Activated naive CD4-positive, alpha-beta T cell treated with anti-CD3 and anti-CD28 coated beads for 36 hours (primary cell): ENCODE measurements around the gene FBLIM1. TPM values are rescaled to one million over a fixed set of nuclear protein-coding genes. Genes with fewer than 3 reads are reported as not detected.
"Not testable (repeated sequence)": the region's sequence is repeated elsewhere in the genome, so short reads cannot be mapped to it uniquely, and the experiment has no call there.

Experiments
- CTCF ChIA-PET: fragments of 350-600 bp; sonication (Branson Sonifier 250); formaldehyde crosslinking; loops from one replicate; lab custom pipeline; 2021; ENCODE audit warnings: antibody characterized with exemption; lab: Charles Lee
- DNase-seq: peaks from one replicate; pipeline ENCODE4 v3.0.0-alpha.2; 2020
- H3K27ac Mint-ChIP-seq: one replicate; pipeline ENCODE4 v1.8.0; 2021; ENCODE audit warnings: mild to moderate bottlenecking, mixed read lengths
- H3K27me3 Mint-ChIP-seq: one replicate; pipeline ENCODE4 v1.8.0; 2021; ENCODE audit warnings: low read depth, mixed read lengths
- H3K36me3 Mint-ChIP-seq: one replicate; pipeline ENCODE4 v1.8.0; 2021; ENCODE audit warnings: low read depth, mixed read lengths
- H3K4me1 Mint-ChIP-seq: one replicate; pipeline ENCODE4 v1.8.0; 2021; ENCODE audit warnings: low read depth, mixed read lengths
- H3K4me3 Mint-ChIP-seq: one replicate; pipeline ENCODE4 v1.8.0; 2021; ENCODE audit warnings: mild to moderate bottlenecking, moderate library complexity, mixed read lengths
- H3K9me3 Mint-ChIP-seq: one replicate; pipeline ENCODE4 v1.8.0; 2021; ENCODE audit warnings: mixed read lengths
- intact Hi-C: fragments of 100-400 bp; cut with micrococcal nuclease; formaldehyde crosslinking; loops from one replicate; pipeline ENCODE4 v1.15.1; 2023
- total RNA-seq, 2 experiments: library from RNA; stranded (reverse); gene quantifications; one replicate each; pipeline ENCODE4 v1.2.3, GENCODE V29; 2021

FBLIM1 gene
- total RNA-seq, 2 experiments from 2014 or later: not detected

DNA sequence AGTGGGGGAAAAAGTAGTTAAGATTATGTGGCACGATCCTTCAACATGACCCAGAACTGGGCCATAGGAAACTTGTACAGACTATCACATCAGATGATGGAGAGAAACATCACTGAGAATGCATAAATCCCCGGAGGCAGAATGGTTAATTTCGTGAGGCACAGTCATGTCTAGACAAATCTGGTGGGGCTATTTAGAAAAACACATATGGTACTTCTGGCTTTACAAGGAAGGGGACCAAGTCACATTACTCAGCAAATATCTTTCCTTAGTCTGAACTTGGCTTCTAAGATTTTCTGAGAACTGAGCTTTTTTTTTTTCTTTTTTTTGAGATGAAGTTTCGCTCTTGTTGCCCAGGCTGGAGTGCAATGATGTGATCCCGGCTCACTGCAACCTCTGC, 58.1 kb downstream of the FBLIM1 start:
- Mint-ChIP-seq H3K27ac (no peak overlapping the region), H3K36me3 (no peaks in the 10 kb centered on the region), H3K4me3 (no peak overlapping the region), H3K4me1 (peaks cover 4% of the 10 kb centered on the region), H3K27me3 (no peaks in the 10 kb centered on the region), H3K9me3 (no peaks in the 10 kb centered on the region)
- CTCF ChIA-PET: interaction anchor here (0.7 to 1.8 kb wide), 2 partner anchors 189 to 191 kb away, joined by 3 to 6 read pairs; no protein-coding TSS in a partner anchor
- no peak for DNase-seq
- intact Hi-C loops: loop anchor here (5.0 kb wide), 2 partner anchors 86 to 101 kb away; no protein-coding TSS in a partner anchor

DNA sequence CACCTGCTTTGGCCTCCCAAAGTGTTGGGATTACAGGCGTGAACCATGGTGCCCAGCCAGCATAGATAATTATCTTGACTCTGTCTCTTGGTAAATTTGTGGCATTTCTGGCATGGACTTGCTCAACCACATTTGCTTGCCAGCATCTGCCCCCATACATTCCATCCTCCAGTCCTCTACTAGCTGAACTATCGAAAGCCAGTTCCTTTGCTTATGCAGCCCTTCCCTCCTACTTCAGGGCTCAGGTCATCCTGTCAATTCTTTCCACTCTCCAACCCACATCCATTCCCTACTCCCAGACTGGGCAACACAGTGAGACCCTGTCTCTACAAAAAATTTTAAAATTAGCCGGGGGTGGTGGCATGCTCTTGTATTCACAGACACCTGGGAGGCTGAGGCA, 61.9 kb downstream of the FBLIM1 start:
- intact Hi-C loops: no loop called here
- no peaks in the 10 kb centered on the region for H3K36me3 Mint-ChIP-seq
- H3K4me1 Mint-ChIP-seq: peaks cover 5% of the 10 kb centered on the region
- H3K9me3 Mint-ChIP-seq: no peaks in the 10 kb centered on the region
- H3K4me3 Mint-ChIP-seq: no peak overlapping the region
- no peak overlapping the region for H3K27ac Mint-ChIP-seq
- no peaks in the 10 kb centered on the region for H3K27me3 Mint-ChIP-seq
- CTCF ChIA-PET: no interaction called here
- DNase-seq: no peak

DNA sequence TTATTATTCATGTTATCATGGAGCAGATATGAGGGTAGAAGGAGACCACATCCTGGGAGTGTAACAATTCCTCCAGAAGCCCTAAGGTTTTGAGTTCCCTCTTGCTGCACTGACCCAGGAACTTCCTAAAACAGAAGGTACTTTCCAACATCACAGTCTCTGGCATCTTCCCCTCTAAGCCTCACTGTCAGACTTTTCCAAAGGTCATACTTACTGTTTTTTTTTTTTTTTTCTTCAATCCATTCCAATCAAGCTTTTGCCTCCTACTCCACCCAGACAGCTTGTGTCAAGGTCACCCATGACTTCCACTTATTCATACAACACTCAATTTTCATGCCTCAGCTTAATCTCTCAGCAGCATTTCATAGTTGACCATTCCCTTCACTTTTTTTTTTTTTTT, 67.2 kb downstream of the FBLIM1 start:
- Mint-ChIP-seq H3K4me1 (peaks cover 13% of the 10 kb centered on the region), H3K27me3 (no peaks in the 10 kb centered on the region), H3K36me3 (no peaks in the 10 kb centered on the region), H3K27ac (no peak overlapping the region), H3K9me3 (no peaks in the 10 kb centered on the region), H3K4me3 (no peak overlapping the region)
- intact Hi-C loops: no loop called here
- no peak for DNase-seq
- CTCF ChIA-PET: no interaction called here

DNA sequence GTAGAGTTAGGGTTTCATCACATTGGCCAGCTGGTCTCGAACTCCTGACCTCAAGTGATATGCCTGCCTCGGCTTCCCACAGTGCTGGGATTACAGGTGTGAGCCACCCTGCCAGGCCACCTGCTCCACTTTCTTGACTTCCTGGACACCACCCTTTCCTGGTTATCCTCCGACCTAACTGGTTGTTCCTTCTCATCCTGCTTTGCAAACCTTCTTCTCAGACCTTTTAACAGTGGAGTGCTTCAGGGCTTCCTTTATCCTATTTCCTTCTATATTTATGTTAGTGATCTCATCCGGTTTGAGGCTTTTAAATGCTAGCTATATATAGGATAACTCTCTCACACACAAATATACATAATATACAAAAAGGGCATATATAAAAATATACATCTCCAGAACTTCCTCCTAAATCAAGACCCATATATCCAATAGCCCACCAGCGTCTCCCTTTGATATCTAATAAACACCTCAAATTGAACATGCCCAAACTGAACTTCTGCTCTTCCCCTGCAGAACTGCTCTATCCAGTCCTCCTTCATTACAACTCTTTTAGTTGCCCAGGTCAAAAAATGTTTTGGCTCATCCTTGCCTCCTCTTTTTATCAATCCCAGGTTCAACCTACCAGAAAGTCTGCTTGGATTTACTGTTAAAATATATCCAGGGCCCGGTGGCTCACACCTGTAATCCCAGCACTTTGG, 68.4 kb downstream of the FBLIM1 start:
- H3K9me3 Mint-ChIP-seq: no peaks in the 10 kb centered on the region
- no peaks in the 10 kb centered on the region for H3K36me3 Mint-ChIP-seq
- intact Hi-C loops: no loop called here
- H3K4me3 Mint-ChIP-seq: no peak overlapping the region
- CTCF ChIA-PET: no interaction called here
- DNase-seq: no peak
- no peak overlapping the region for H3K27ac Mint-ChIP-seq
- peaks cover 17% of the 10 kb centered on the region for H3K4me1 Mint-ChIP-seq
- no peaks in the 10 kb centered on the region for H3K27me3 Mint-ChIP-seq

DNA sequence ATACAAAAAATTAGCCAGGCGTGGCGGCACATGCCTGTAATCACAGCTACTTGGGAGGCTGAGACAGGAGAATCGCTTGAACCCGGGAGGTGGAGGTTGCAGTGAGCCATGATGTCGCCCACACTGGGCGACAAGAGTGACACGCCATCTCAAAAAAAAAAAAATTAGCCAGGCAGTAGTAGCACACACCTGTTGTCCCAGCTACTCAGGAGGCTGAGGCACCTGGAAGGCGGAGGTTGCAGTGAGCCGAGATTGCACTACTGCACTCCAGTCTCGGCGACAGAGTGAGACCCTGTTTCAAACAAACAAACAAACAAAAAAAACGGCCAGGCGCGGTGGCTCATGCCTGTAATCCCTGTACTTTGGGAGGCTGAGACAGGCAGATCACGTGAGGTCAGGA, 69.0 kb downstream of the FBLIM1 start:
- H3K27ac Mint-ChIP-seq, H3K27me3 Mint-ChIP-seq, H3K36me3 Mint-ChIP-seq, H3K4me3 Mint-ChIP-seq, H3K9me3 Mint-ChIP-seq, intact Hi-C loops, DNase-seq: not testable (repeated sequence)
- peaks cover 17% of the 10 kb centered on the region for H3K4me1 Mint-ChIP-seq
- CTCF ChIA-PET: interaction anchor here (0.6 to 0.7 kb wide), 2 partner anchors 21 to 59 kb away, joined by 3 read pairs; no protein-coding TSS in a partner anchor

DNA sequence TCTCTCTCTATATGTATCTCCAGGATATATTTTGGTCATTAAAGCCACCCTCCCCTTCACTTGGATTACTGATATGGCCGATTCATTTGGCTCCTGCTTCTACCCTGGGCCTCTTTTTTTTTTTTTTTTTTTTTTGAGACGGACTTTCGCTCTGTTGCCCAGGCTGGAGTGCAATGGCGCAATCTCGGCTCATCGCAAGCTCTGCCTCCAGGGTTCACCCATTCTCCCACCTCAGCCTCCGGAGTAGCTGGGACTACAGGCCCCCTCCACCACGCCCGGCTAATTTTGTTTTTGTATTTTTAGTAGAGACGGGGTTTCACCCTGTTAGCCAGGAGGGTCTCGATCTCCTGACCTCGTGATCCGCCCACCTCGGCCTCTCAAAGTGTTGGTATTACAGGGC, 70.3 kb downstream of the FBLIM1 start:
- DNase-seq, H3K9me3 Mint-ChIP-seq, H3K36me3 Mint-ChIP-seq, intact Hi-C loops, H3K4me3 Mint-ChIP-seq, H3K27ac Mint-ChIP-seq, CTCF ChIA-PET, H3K27me3 Mint-ChIP-seq: not testable (repeated sequence)
- H3K4me1 Mint-ChIP-seq: peaks cover 22% of the 10 kb centered on the region

DNA sequence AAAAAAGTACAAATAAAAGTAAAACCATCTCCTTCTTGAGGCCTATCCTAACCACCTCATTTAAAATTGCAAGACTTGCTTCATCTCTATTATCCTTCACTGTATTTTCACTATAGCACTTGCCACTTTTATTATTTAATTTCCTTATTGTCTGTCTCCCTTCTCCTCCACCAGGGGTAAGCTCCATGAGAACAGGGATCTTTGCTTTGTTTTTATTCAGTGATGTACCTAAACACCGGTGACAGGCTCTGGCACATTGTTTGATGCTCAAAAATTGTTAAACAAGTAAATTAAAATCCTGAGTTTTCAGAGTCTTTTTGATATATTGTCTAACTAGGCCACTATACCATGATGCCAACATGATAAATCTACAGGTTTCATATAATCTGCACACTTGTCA, 71.7 kb downstream of the FBLIM1 start:
- no peak overlapping the region for H3K27ac Mint-ChIP-seq
- no peaks in the 10 kb centered on the region for H3K27me3 Mint-ChIP-seq
- no peaks in the 10 kb centered on the region for H3K9me3 Mint-ChIP-seq
- CTCF ChIA-PET: interaction anchor here (0.6 to 1.2 kb wide), 2 partner anchors 15 to 76 kb away, joined by 4 to 5 read pairs; no protein-coding TSS in a partner anchor
- no peak for DNase-seq
- intact Hi-C loops: loop anchor here (10.0 kb wide), 4 partner anchors 335 to 1075 kb away; partner anchors contain the start of genes CPLANE2 and FHAD1
- no peaks in the 10 kb centered on the region for H3K36me3 Mint-ChIP-seq
- H3K4me1 Mint-ChIP-seq: peaks cover 22% of the 10 kb centered on the region
- no peak overlapping the region for H3K4me3 Mint-ChIP-seq

DNA sequence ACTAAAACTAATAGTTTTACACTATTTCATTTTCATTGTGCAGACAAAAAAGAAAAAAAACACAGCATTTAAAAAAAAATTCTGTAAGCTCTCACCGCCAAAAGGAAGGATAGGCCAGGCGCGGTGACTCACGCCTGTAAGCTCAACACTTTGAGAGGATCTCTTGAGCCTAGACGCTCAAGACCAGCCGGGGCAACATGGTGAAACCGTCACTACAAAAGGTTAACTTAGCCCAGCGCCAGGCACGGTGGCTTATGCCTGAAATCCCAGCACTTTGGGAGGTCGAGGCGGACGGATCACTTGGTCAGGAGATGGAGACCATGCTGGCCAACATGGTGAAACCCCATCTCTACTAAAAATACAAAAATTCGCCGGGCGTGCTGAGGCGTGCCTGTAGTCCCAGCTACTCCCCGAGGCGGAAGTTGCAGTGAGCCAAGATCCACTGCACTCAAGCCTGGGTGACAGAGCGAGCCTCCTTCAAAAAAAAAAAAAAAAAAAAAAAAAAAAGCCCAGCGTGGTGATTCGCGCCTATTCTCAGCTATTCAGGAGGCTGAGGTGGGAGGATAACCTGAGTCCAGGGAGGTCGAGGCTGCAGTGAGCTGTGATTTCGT, 74.6 kb downstream of the FBLIM1 start:
- peak; percentile 65 for DNase-seq
- H3K4me1 Mint-ChIP-seq: peaks cover 38% of the 10 kb centered on the region
- CTCF ChIA-PET: interaction anchor here (0.6 to 2.7 kb wide), 8 partner anchors 8 to 246 kb away, joined by 3 to 18 read pairs (median 4); partner anchors contain the start of gene ZBTB17
- peak overlapping the region; percentile 95 for H3K27ac Mint-ChIP-seq
- H3K9me3 Mint-ChIP-seq: no peaks in the 10 kb centered on the region
- intact Hi-C loops: loop anchor here (10.0 kb wide), 4 partner anchors 332 to 1072 kb away; partner anchors contain the start of genes CPLANE2 and FHAD1
- peak overlapping the region; percentile 86 for H3K4me3 Mint-ChIP-seq
- no peaks in the 10 kb centered on the region for H3K27me3 Mint-ChIP-seq
- no peaks in the 10 kb centered on the region for H3K36me3 Mint-ChIP-seq

DNA sequence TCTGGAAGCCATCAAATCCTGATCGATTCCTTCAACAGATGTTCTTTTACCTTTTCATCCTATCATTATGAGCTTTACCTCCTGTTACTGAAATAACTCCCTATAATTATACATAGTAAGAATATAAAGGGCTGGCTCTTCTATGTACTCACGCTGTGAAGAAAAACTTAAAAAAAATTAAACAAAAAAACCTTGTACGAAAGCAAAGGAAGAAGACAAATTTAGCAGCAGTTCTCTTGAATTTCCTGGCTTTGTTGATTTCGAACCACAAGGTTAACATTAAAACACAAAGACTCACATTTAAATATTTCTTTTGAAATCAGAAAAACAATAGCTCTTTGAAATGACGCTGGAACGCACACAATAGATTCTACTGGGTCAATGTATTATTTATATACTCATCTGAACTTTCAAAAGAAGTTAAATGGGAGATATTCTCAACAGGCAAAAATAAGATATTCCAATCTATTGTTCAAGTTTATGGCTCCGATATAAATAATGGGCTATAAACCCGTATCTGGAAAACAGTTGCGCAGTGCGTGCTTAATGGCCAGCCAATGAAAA, 75.3 kb downstream of the FBLIM1 start:
- Mint-ChIP-seq H3K27ac (peak overlapping the region; percentile 95), H3K36me3 (no peaks in the 10 kb centered on the region), H3K27me3 (no peaks in the 10 kb centered on the region), H3K4me1 (peaks cover 35% of the 10 kb centered on the region), H3K4me3 (peak overlapping the region; percentile 86), H3K9me3 (no peaks in the 10 kb centered on the region)
- CTCF ChIA-PET: interaction anchor here (0.6 to 2.7 kb wide), 10 partner anchors 9 to 178 kb away, joined by 3 to 18 read pairs (median 4); partner anchors contain the start of genes SPEN and ZBTB17
- intact Hi-C loops: loop anchor here (1.0 to 10.0 kb wide), 6 partner anchors 132 to 1071 kb away; partner anchors contain the start of genes CPLANE2, FHAD1 and SZRD1
- no peak for DNase-seq

DNA sequence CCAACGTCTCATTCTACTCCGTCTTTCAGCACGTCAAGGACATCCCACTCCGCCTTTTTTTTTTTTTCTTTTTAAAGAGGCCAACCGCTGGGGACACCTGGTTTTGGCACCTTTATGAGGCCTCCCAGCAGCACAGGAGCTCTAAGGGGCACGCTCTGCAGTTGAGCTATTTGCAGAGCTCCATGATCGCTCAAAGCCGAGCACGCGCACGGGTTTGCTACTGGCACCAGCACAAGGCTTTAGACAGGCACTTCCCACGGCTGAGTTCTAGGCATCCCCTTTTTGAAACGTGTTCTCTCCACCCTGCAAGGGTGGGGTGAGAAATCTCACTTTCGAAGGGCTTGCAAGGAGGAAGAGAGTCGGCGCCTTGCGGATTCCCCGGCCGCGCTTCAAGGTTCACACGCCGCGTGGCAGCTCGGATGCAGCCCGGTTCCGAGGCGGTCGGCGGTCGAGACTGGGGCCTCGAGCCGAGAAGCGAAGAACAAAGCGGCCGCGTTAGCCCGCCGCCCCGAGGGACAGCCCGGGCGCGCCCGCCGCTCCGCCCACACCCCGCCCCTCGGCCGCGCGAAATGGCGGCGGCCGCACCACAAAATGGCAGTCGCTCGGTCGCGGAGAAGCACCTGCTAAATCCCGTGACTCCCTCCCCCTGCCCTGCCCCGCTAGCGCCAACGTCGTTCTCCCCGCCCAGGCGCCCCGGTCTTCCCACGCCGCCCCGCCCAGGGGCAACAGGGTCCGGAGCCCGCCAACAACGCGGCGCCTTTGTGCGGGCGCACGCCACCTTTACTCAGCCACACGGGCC, 76.0 kb downstream of the FBLIM1 start:
- H3K9me3 Mint-ChIP-seq: no peaks in the 10 kb centered on the region
- no peaks in the 10 kb centered on the region for H3K27me3 Mint-ChIP-seq
- CTCF ChIA-PET: interaction anchor here (0.6 to 2.7 kb wide), 8 partner anchors 11 to 142 kb away, joined by 3 to 18 read pairs (median 4); partner anchors contain the start of genes SPEN and ZBTB17
- intact Hi-C loops: loop anchor here (1.0 to 10.0 kb wide), 12 partner anchors 13 to 1070 kb away; partner anchors contain the start of genes CPLANE2, DDI2, FHAD1 and SPEN
- peaks cover 34% of the 10 kb centered on the region for H3K4me1 Mint-ChIP-seq
- DNase-seq: peak; percentile 91
- H3K4me3 Mint-ChIP-seq: peak overlapping the region; percentile 86
- no peaks in the 10 kb centered on the region for H3K36me3 Mint-ChIP-seq
- H3K27ac Mint-ChIP-seq: peak overlapping the region; percentile 95

DNA sequence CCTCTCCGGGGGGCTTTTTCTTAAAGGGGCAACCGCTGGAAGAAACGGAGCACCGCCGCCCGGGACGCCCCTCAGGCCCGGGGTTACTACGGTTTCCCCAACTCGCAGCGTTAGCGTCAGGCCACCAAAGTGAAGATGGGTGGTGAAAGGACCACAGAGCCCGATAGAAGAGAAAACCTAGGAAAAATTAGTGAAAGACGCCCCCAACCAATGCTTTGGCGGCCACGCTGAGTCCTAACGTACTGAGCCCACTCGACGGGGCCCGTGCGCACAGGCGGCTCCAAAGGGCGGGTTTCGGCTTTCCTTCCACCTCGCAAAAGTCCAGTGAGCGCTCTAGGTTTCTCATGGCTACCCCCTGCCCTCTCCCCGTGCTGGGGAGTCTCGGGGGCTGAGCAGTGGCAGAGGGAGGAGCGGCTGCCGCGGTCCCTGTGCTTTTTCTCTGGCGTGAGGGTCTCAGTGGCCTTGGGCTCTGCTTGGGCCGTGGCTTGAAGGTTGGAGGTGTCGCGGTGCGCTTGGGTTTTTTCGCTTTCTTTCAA, 76.7 kb downstream of the FBLIM1 start:
- no peaks in the 10 kb centered on the region for H3K9me3 Mint-ChIP-seq
- CTCF ChIA-PET: no interaction called here
- intact Hi-C loops: loop anchor here (1.0 to 10.0 kb wide), 11 partner anchors 12 to 1070 kb away; partner anchors contain the start of genes CPLANE2, DDI2, FHAD1 and SPEN
- no peaks in the 10 kb centered on the region for H3K27me3 Mint-ChIP-seq
- peak overlapping the region; percentile 95 for H3K27ac Mint-ChIP-seq
- DNase-seq: peak; percentile 49
- peaks cover 27% of the 10 kb centered on the region for H3K4me1 Mint-ChIP-seq
- peak overlapping the region; percentile 86 for H3K4me3 Mint-ChIP-seq
- H3K36me3 Mint-ChIP-seq: no peaks in the 10 kb centered on the region
